Epithelial cell of proximal tubule (primary cell): ENCODE measurements around the gene C1QTNF3. TPM values are rescaled to one million over a fixed set of nuclear protein-coding genes. Genes with fewer than 3 reads are reported as not detected.
"Not testable (repeated sequence)": the region's sequence is repeated elsewhere in the genome, so short reads cannot be mapped to it uniquely, and the experiment has no call there.

Experiments
- DNase-seq: peaks from one replicate; pipeline ENCODE4 v3.0.0-alpha.2; 2011; ENCODE audit warnings: low read depth
- H3K4me3 ChIP-seq: 2 replicates; pipeline ENCODE4 v1.5.1; 2011; ENCODE audit warnings: low read depth, mild to moderate bottlenecking, low read length
- total RNA-seq: library from RNA; depleted of rRNA; stranded (reverse); fragments of >200 nt; gene quantifications from 2 replicates; pipeline ENCODE4 v1.2.3, GENCODE V29; 2015
- TF ChIP-seq, protein P1 (sequence below): conservative IDR thresholded peaks from 2 replicates; pipeline ENCODE4 v1.5.1; 2012; ENCODE audit warnings: low read depth, mild to moderate bottlenecking, low read length

The C1QTNF3 gene
- total RNA-seq, 1 donor from 2014 or later, result 2.8 TPM

- DNase-seq, result no peak
- TF ChIP-seq, protein P1, sequence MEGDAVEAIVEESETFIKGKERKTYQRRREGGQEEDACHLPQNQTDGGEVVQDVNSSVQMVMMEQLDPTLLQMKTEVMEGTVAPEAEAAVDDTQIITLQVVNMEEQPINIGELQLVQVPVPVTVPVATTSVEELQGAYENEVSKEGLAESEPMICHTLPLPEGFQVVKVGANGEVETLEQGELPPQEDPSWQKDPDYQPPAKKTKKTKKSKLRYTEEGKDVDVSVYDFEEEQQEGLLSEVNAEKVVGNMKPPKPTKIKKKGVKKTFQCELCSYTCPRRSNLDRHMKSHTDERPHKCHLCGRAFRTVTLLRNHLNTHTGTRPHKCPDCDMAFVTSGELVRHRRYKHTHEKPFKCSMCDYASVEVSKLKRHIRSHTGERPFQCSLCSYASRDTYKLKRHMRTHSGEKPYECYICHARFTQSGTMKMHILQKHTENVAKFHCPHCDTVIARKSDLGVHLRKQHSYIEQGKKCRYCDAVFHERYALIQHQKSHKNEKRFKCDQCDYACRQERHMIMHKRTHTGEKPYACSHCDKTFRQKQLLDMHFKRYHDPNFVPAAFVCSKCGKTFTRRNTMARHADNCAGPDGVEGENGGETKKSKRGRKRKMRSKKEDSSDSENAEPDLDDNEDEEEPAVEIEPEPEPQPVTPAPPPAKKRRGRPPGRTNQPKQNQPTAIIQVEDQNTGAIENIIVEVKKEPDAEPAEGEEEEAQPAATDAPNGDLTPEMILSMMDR, result no peak
- H3K4me3 ChIP-seq, result no peak overlapping the region
These were observed 26.3 kb downstream of the C1QTNF3 start for GRCh38 chr5:34016750-34017149.

- TF ChIP-seq, protein P1, result no peak
- no peak for DNase-seq
- H3K4me3 ChIP-seq, result no peak overlapping the region
These were observed 26.8 kb downstream of the C1QTNF3 start for GRCh38 chr5:34016222-34016621.

GRCh38 chr5:34015120-34015822 lies 27.7 kb downstream of the C1QTNF3 start:
- no peak overlapping the region for H3K4me3 ChIP-seq
- DNase-seq, result no peak
- TF ChIP-seq, protein P1, result no peak

GRCh38 chr5:34014626-34015025 lies 28.4 kb downstream of the C1QTNF3 start:
- TF ChIP-seq, protein P1, result no peak
- no peak for DNase-seq
- no peak overlapping the region for H3K4me3 ChIP-seq

GRCh38 chr5:34013547-34013946 lies 29.5 kb downstream of the C1QTNF3 start:
- TF ChIP-seq, protein P1, result no peak
- no peak overlapping the region for H3K4me3 ChIP-seq
- no peak for DNase-seq

DNA sequence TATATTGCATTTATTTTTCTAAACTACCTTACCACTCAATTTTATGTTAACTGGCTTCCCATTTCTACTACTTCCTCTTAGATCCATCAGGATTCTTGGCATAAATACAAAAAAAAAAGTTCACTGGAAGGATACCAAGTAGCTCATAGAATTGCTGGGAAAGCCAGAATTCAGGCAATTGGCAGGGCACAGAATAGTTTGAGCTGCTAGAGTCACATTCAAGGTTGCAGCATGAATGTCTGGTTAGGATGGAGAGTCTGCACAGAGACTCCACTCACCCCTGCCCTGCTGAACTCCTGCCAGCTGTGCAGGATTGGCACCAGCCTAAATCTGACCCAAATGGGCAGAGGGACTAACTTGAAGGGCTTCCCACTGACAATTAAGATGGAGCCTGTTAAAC lies 30.2 kb downstream of the C1QTNF3 start:
- TF ChIP-seq, protein P1, result no peak
- no peak for DNase-seq
- no peak overlapping the region for H3K4me3 ChIP-seq

DNA sequence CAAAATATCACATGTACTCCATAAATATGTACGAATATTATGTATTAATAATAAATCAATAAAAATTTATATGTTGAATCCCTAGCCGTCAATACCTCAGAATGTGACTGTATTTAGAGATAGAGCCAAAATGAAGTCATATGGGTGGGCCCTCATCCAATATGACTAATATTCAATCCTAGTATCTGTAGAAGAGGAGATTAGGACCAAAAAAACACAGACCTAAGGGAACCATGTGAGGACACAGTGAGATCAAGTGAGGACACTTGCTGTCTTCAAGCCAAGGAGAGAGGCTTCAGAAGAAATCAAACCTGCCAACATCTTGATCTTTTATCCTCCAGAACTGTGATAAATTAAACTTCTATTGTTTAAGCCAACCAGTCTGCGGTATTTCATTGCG lies 31.5 kb downstream of the C1QTNF3 start:
- H3K4me3 ChIP-seq, result no peak overlapping the region
- TF ChIP-seq, protein P1, result no peak
- DNase-seq, result no peak

DNA sequence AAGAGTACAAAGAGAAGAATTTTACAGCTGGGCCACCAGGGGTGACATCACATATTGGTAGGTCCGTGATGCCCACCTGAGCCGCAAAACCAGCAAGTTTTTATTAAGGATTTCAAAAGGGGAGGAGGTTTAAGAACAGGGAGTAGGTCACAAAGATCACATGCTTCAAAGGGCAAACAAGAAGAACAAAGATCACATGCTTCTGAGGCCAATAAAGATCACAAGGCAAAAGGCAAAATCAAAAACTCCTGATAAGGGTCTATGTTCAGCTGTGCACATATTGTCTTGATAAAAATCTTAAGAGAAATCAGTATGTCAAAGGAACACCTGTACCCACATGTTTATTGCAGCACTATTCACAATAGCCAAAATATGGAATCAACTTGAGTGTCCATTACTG lies 32.9 kb downstream of the C1QTNF3 start:
- H3K4me3 ChIP-seq, DNase-seq: not testable (repeated sequence)
